ENCODE results near the gene WDR17. TPM values are rescaled to one million over a fixed set of nuclear protein-coding genes. Genes with fewer than 3 reads are reported as not detected.
"Not testable (repeated sequence)": the region's sequence is repeated elsewhere in the genome, so short reads cannot be mapped to it uniquely, and the experiment has no call there.

The WDR17 gene
- total RNA-seq, 4 donors from 2014 or later = 5.7 to 19.6 (median 10.2) TPM

DNA sequence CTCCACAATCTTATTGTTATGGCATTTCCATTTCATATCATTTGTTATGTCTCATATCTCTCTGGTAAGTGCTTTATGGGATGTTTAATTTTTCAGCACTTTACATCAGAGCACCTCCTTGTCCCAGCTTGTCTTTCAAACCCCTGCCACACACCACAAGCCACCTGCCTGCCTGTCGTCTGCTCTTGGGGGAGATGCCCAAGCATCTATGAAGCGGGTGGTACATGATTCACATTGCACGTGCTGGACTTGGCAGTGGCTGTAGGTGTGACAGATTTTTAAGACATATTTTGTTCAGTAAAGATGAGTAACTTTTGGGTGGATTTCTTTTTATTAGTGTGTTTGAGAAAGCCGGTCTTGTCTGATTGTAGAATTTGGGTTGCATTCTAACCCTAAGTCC, 143.9 kb downstream of the WDR17 start:
- Histone ChIP-seq H3K4me1 (no peaks in the 10 kb centered on the region), H3K27me3 (no peaks in the 10 kb centered on the region), H3K4me3 (no peak overlapping the region), H3K27ac (no peak overlapping the region), H3K9me3 (no peaks in the 10 kb centered on the region), H3K36me3 (no peaks in the 10 kb centered on the region)
- DNase-seq (ENCODE audit: low spot score in 2 of 2) = no peak
- 93 to 97% methylated on average over 4 of the region's 4 CpGs for WGBS, 2 donors
- TF ChIP-seq POLR2A (IDR thresholded peaks at IDR 0.05) (no peak), EP300 (IDR thresholded peaks at IDR 0.05) (no peak)
- TF ChIP-seq, protein P1, sequence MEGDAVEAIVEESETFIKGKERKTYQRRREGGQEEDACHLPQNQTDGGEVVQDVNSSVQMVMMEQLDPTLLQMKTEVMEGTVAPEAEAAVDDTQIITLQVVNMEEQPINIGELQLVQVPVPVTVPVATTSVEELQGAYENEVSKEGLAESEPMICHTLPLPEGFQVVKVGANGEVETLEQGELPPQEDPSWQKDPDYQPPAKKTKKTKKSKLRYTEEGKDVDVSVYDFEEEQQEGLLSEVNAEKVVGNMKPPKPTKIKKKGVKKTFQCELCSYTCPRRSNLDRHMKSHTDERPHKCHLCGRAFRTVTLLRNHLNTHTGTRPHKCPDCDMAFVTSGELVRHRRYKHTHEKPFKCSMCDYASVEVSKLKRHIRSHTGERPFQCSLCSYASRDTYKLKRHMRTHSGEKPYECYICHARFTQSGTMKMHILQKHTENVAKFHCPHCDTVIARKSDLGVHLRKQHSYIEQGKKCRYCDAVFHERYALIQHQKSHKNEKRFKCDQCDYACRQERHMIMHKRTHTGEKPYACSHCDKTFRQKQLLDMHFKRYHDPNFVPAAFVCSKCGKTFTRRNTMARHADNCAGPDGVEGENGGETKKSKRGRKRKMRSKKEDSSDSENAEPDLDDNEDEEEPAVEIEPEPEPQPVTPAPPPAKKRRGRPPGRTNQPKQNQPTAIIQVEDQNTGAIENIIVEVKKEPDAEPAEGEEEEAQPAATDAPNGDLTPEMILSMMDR (IDR thresholded peaks at IDR 0.05) = no peak

DNA sequence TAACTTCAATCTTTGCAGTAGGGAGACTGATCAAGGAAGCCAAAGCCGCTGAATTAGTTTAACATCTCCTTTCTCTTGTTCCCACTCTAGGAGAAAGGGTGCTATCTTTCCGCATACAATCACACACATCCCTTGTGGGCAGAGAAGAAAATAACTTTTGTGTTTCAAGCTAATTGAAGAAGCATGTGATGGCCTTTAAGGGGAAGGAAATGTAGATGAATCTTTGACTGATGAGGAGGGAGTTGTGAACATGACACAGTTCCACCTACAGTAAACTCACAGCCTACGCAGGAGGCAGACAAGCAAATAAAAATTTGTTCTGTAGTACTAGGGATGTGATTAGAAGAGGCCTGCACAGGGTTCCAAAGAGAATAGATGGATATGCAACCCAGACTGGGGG, 144.5 kb downstream of the WDR17 start:
- Histone ChIP-seq H3K9me3 (no peaks in the 10 kb centered on the region), H3K27ac (no peak overlapping the region), H3K4me3 (no peak overlapping the region), H3K36me3 (no peaks in the 10 kb centered on the region), H3K27me3 (no peaks in the 10 kb centered on the region), H3K4me1 (no peaks in the 10 kb centered on the region)
- TF ChIP-seq EP300 (IDR thresholded peaks at IDR 0.05) (no peak), POLR2A (IDR thresholded peaks at IDR 0.05) (no peak)
- TF ChIP-seq, protein P1 (IDR thresholded peaks at IDR 0.05) = no peak
- no peak for DNase-seq (ENCODE audit: low spot score in 2 of 2)
- 75 to 80% methylated on average over 3 of the region's 3 CpGs for WGBS, 2 donors

DNA sequence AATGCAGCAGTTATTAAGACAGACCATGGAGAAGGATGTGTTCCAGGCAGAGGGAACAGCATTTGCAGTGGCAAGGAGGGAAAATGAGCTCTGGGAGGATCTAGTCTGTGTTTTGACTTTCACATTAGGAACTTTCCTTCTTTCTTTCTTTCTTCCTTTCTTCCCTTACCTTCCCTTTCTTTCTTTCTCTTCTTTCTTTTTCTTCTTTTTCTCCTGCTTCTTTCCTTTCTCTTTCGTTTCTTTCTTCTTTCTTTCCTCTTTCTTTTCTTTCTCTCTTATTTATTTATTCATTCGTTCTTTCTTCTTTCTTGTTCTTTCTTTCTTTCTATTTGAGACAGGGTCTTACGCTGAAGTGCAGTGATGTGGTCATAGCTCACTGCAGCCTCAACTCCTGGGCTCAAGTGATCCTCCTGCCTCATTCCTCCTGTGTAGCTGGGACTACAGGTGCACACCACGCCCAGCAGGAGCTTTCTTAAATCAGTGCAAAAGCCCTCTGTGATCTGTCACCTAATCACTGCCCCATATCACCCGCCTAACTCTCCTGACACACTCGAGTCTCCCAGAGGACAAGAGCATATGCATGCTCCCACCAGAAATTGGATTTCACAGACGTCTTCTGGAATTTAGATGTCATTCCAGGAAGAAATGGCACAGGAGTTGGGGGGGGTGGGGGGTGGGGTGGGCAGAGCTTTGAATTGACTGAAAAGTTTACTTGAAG, 145.1 kb downstream of the WDR17 start:
- no peak for TF ChIP-seq POLR2A (IDR thresholded peaks at IDR 0.05)
- Histone ChIP-seq H3K36me3 (no peaks in the 10 kb centered on the region), H3K27ac (no peak overlapping the region), H3K4me3 (no peak overlapping the region), H3K4me1 (no peaks in the 10 kb centered on the region), H3K9me3 (no peaks in the 10 kb centered on the region), H3K27me3 (no peaks in the 10 kb centered on the region)
- no peak for DNase-seq (ENCODE audit: low spot score in 2 of 2)
- WGBS, 2 donors = 82% methylated on average over 7 of the region's 7 CpGs

- WGBS, 2 donors = 87 to 92% methylated on average over 3 of the region's 3 CpGs
- not testable (repeated sequence) for H3K4me3 ChIP-seq; H3K9me3 ChIP-seq; H3K27me3 ChIP-seq; H3K27ac ChIP-seq; DNase-seq (ENCODE audit: low spot score in 2 of 2); H3K36me3 ChIP-seq; H3K4me1 ChIP-seq
Observed at GRCh38 chr4:176212351-176212750, 146.7 kb downstream of the WDR17 start.

- no peaks in the 10 kb centered on the region for H3K36me3 ChIP-seq
- DNase-seq (ENCODE audit: low spot score in 2 of 2) = no peak
- H3K4me1 ChIP-seq = no peaks in the 10 kb centered on the region
- 59 to 68% methylated on average over 2 of the region's 2 CpGs for WGBS, 2 donors
- H3K4me3 ChIP-seq = no peak overlapping the region
- H3K27ac ChIP-seq = no peak overlapping the region
- TF ChIP-seq EP300 (IDR thresholded peaks at IDR 0.05) (no peak), POLR2A (IDR thresholded peaks at IDR 0.05) (no peak)
- TF ChIP-seq, protein P1 (IDR thresholded peaks at IDR 0.05) = no peak
- no peaks in the 10 kb centered on the region for H3K27me3 ChIP-seq
- no peaks in the 10 kb centered on the region for H3K9me3 ChIP-seq
Observed at GRCh38 chr4:176217510-176217909, 151.9 kb downstream of the WDR17 start.

DNA sequence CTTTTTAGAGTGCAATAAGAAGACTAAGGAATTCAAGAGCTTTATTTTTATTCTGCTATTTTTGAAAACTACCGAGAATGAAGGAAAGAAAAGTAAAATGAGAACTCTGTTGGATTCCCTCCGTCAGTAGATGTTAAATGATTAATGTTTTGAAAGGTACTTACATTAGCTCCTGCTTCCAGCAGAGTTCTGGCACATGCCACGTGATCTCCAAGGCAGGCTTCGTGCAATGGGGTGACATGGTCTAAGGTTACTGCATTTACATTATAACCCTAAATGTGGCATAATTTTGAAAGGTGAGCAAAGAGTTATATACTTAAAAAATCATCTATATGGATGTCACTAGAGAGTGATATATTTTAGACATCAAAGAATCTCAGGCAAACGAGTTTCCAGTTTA, 156.5 kb downstream of the WDR17 start:
- 74 to 75% methylated on average over 5 of the region's 5 CpGs for WGBS, 2 donors
- no peaks in the 10 kb centered on the region for H3K27me3 ChIP-seq
- DNase-seq (ENCODE audit: low spot score in 2 of 2) = no peak
- H3K9me3 ChIP-seq = no peaks in the 10 kb centered on the region
- H3K27ac ChIP-seq = no peak overlapping the region
- TF ChIP-seq, protein P1 (IDR thresholded peaks at IDR 0.05) = no peak
- H3K4me1 ChIP-seq = no peaks in the 10 kb centered on the region
- H3K36me3 ChIP-seq = no peaks in the 10 kb centered on the region
- H3K4me3 ChIP-seq = no peak overlapping the region
